GM12878 (cell line): Measurements from ENCODE around the gene KIAA0825. TPM values are rescaled to one million over a fixed set of nuclear protein-coding genes. Genes with fewer than 3 reads are reported as not detected.
A peak's percentile ranks its signal among the peaks of the same experiment; 100 is the strongest.

Experiments used
- ATAC-seq: fragments of 200-7000 bp; cut with Tn5 transposase; 3 replicates; pipeline ENCODE4 v1.9.1; 2020; ENCODE audit warnings: mild to moderate bottlenecking, moderate library complexity
- BruUV-seq: library from RNA; stranded (reverse); fragments of 400-500 nt; replicated peaks from 2 replicates; lab custom pipeline; 2021; lab: Mats Ljungman, UMichigan
- CTCF ChIA-PET: fragments of 300-600 bp; sonication (Branson Sonifier 250); formaldehyde crosslinking; extraction: SDS; loops from one replicate; lab custom pipeline; 2021; ENCODE audit warnings: inconsistent platforms; lab: Yijun Ruan, JAX
- POLR2A ChIA-PET: fragments of 350-600 bp; formaldehyde crosslinking; extraction: SDS; loops from one replicate; lab custom pipeline; 2021; ENCODE audit warnings: inconsistent platforms; lab: Charles Lee
- RAD21 ChIA-PET: fragments of 300-600 bp; sonication (Branson Sonifier 250); formaldehyde crosslinking; loops from one replicate; lab custom pipeline; 2023; ENCODE audit warnings: antibody characterized with exemption; ENCODE audit not compliant: unreplicated experiment; lab: Charles Lee
- SMC1A ChIA-PET: fragments of 300-600 bp; sonication (Branson Sonifier 250); formaldehyde crosslinking; loops from one replicate; lab custom pipeline; 2023; ENCODE audit not compliant: unreplicated experiment, uncharacterized antibody; lab: Charles Lee
- DNase-seq: peaks from one replicate; pipeline ENCODE4 v3.0.0-alpha.2; 2011; ENCODE audit warnings: low read depth, low spot score
- FAIRE-seq: peaks from 3 replicates; lab custom pipeline; 2011; peaks lifted over from hg19 to GRCh38; lab: Jason Lieb, UNC
- H2AFZ ChIP-seq: 2 replicates; pipeline ENCODE4 v1.6.0; 2011; ENCODE audit warnings: low read depth, low read length, control low read depth; ENCODE audit not compliant: control insufficient read depth
- H3K27ac ChIP-seq: 2 replicates; pipeline ENCODE4 v1.5.1; 2011; ENCODE audit warnings: control low read depth; ENCODE audit not compliant: control insufficient read depth, insufficient read depth
- H3K27me3 ChIP-seq, 2 experiments: replicated peaks in 1 of 2; 2 replicates each; pipeline versions ENCODE4 v1.6.0 to v1.6.1; 2011; ENCODE audit warnings: low read length in 1 of 2; ENCODE audit not compliant: control insufficient read depth in 2 of 2, insufficient read depth in 2 of 2
- H3K36me3 ChIP-seq, 2 experiments: 2 replicates each; pipeline ENCODE4 v1.5.1; 2011; ENCODE audit warnings: low read length in 1 of 2; ENCODE audit not compliant: control insufficient read depth in 2 of 2, insufficient read depth in 2 of 2
- H3K4me1 ChIP-seq: 2 replicates; pipeline ENCODE4 v1.6.1; 2011; ENCODE audit warnings: mild to moderate bottlenecking, low read length, moderate library complexity, mixed read lengths; ENCODE audit not compliant: control insufficient read depth, insufficient read depth
- H3K4me2 ChIP-seq: 2 replicates; pipeline ENCODE4 v1.6.0; 2011; ENCODE audit warnings: control low read depth; ENCODE audit not compliant: control insufficient read depth, insufficient read depth
- H3K4me3 ChIP-seq: fragments of 200-600 bp; sonication (generic); 2 replicates; pipeline ENCODE4 v1.5.1; 2016
- H3K79me2 ChIP-seq: 2 replicates; pipeline ENCODE4 v1.6.0; 2011; ENCODE audit warnings: low read length; ENCODE audit not compliant: control insufficient read depth, insufficient read depth
- H3K9ac ChIP-seq: 2 replicates; pipeline ENCODE4 v1.8.0; 2011; ENCODE audit warnings: low read length, control low read depth, mixed read lengths; ENCODE audit not compliant: control insufficient read depth, insufficient read depth
- H3K9me3 ChIP-seq: replicated peaks from 3 replicates; pipeline ENCODE4 v1.5.1; 2011; ENCODE audit warnings: mild to moderate bottlenecking, low read length; ENCODE audit not compliant: control insufficient read depth, insufficient read depth
- H4K20me1 ChIP-seq: 2 replicates; pipeline ENCODE4 v1.6.0; 2011; ENCODE audit not compliant: control insufficient read depth, insufficient read depth
- BHLHE40 ChIP-seq, 2 experiments: fragments of 450-650 bp in 1 of 2; IDR thresholded peaks; 2 replicates each; pipeline ENCODE4 v1.6.1; 2011 to 2017; ENCODE audit warnings: low read depth in 2 of 2, borderline replicate concordance in 1 of 2, improper control_type of control experiment in 1 of 2, low read length in 1 of 2, mild to moderate bottlenecking in 1 of 2
- IRF4 ChIP-seq: IDR thresholded peaks from 2 replicates; pipeline ENCODE4 v1.6.1; 2011; ENCODE audit warnings: low read depth, low read length
- JUNB ChIP-seq: IDR thresholded peaks from 2 replicates; pipeline ENCODE4 v1.6.1; 2016; ENCODE audit warnings: antibody characterized with exemption, mild to moderate bottlenecking
- MTA2 ChIP-seq: fragments of 450-650 bp; IDR thresholded peaks from 2 replicates; pipeline ENCODE4 v1.6.1; 2016; ENCODE audit warnings: low read depth, mild to moderate bottlenecking, moderate library complexity
- PRDM15 ChIP-seq: fragments of 450-650 bp; formaldehyde crosslinking; IDR thresholded peaks from 2 replicates; pipeline ENCODE4 v1.4.0; 2020; ENCODE audit warnings: mild to moderate bottlenecking, moderate library complexity
- REST ChIP-seq: IDR thresholded peaks from 2 replicates; pipeline ENCODE4 v1.6.1; 2012; ENCODE audit warnings: mild to moderate bottlenecking, low read depth, low read length
- SIN3A ChIP-seq: IDR thresholded peaks from 2 replicates; pipeline ENCODE4 v1.6.1; 2012; ENCODE audit warnings: low read depth, low read length, improper control_type of control experiment
- SMAD5 ChIP-seq: IDR thresholded peaks from 2 replicates; pipeline ENCODE4 v1.6.1; 2016; ENCODE audit warnings: antibody characterized with exemption, low read depth
- ZSCAN29 ChIP-seq: fragments of 450-650 bp; IDR thresholded peaks from 2 replicates; pipeline ENCODE4 v1.6.1; 2017; ENCODE audit warnings: mild to moderate bottlenecking, moderate library complexity
- in situ Hi-C: fragments of 300-500 bp; cut with MboI; formaldehyde crosslinking; loops from 9 replicates; pipeline ENCODE4 v1.14.3; 2018; ENCODE audit warnings: mixed read lengths
- intact Hi-C: fragments of 100-400 bp; cut with micrococcal nuclease; formaldehyde crosslinking; loops from one replicate; pipeline ENCODE4 v1.14.2; 2022; ENCODE audit not compliant: unreplicated experiment
- polyA plus RNA-seq, 11 experiments: library from polyadenylated mRNA; depleted of rRNA in 4 of 11; unstranded in 6 of 11; stranded (reverse) in 5 of 11; fragments of >200 nt; fragmentation: Nextera tagmentation in 4 of 11; fragmentation: Illumina TruSeq in 1 of 11; extraction: Ambion mirVana in 4 of 11; extraction: Trizol in 1 of 11; gene quantifications; 1 replicate in 1 of 11; 2 replicates in 10 of 11; pipeline versions ENCODE4 v1.2.1 to v1.2.3, GENCODE V29; 2011 to 2016; ENCODE audit warnings: inconsistent platforms in 2 of 11, missing spikeins in 2 of 11, low read depth in 1 of 11
- total RNA-seq, 4 experiments: library from RNA; depleted of rRNA in 3 of 4; stranded (reverse); fragments of >200 nt in 3 of 4; fragmentation: Illumina TruSeq in 1 of 4; extraction: Trizol in 1 of 4; gene quantifications; 2 replicates each; pipeline versions ENCODE4 v1.2.1 to v1.2.3, GENCODE V29; 2013 to 2021

KIAA0825 gene
- total and polyA plus RNA-seq, 10 of the 15 experiments (the other 5 are each of a cell fraction or from before 2014, with no cell fraction given): 0.55 to 1.9 (median 1.5) TPM

GRCh38 chr5:94391996-94392395 is 226.4 kb downstream of the KIAA0825 start (continued):
- no peak for TF ChIP-seq PRDM15
- TF ChIP-seq ZSCAN29: no peak
- no peak for TF ChIP-seq MTA2
- no peak for TF ChIP-seq SMAD5
- TF ChIP-seq SIN3A: no peak
- TF ChIP-seq REST: no peak
- TF ChIP-seq, all 136 proteins: peak for 0

- no peak overlapping the region for H3K9ac ChIP-seq
- H3K36me3 ChIP-seq: no peaks in the 10 kb centered on the region
- peak; percentile 56; the same call in 1 of the 2 replicates for TF ChIP-seq IRF4
- no peak for TF ChIP-seq BHLHE40 (IDR thresholded peaks at IDR 0.05; ENCODE audit: borderline replicate concordance in 1 of 2, low read depth in 2 of 2, low read length in 1 of 2)
- peak; percentile 60 for TF ChIP-seq JUNB
- DNase-seq: no peak
- peak; percentile 55 for ATAC-seq
- H3K4me1 ChIP-seq: no peaks in the 10 kb centered on the region
- H3K79me2 ChIP-seq: no peaks in the 10 kb centered on the region
- no peak overlapping the region for H2AFZ ChIP-seq
- H3K27ac ChIP-seq: no peak overlapping the region
- CTCF ChIA-PET: interaction anchor here (1.4 to 1.7 kb wide), 2 partner anchors 9 to 38 kb away, joined by 3 to 4 read pairs; no protein-coding TSS in a partner anchor
- RAD21 ChIA-PET: no interaction called here
- POLR2A ChIA-PET: no interaction called here
- no peak overlapping the region for H3K4me3 ChIP-seq
- in situ Hi-C loops: no loop called here
- intact Hi-C loops: no loop called here
- FAIRE-seq: no peak
- H3K4me2 ChIP-seq: no peak overlapping the region
- H3K27me3 ChIP-seq: no peaks in the 10 kb centered on the region
- SMC1A ChIA-PET: interaction anchor here (1.2 kb wide), 1 partner anchor 17 kb away, joined by 3 read pairs; no protein-coding TSS in a partner anchor
- no peaks in the 10 kb centered on the region for H4K20me1 ChIP-seq
- no TSS peak for BruUV-seq
- H3K9me3 ChIP-seq: no peaks in the 10 kb centered on the region
These were observed 228.9 kb downstream of the KIAA0825 start for GRCh38 chr5:94389515-94389899.
